IPS-11a (cell line): ENCODE results near the gene PDE4B.
"Not testable (repeated sequence)": the region's sequence is repeated elsewhere in the genome, so short reads cannot be mapped to it uniquely, and the experiment has no call there.

Experiments
- H3K4me3 ChIP-seq: one replicate; pipeline ENCODE4 v1.5.1; 2013; ENCODE audit warnings: low read depth, low read length, control low read depth

The PDE4B gene

GRCh38 chr1:65949230-65949626, 156.5 kb downstream of the PDE4B start:
- H3K4me3 ChIP-seq, result no peak overlapping the region

GRCh38 chr1:65949933-65950332, 157.2 kb downstream of the PDE4B start:
- H3K4me3 ChIP-seq, result no peak overlapping the region

- no peak overlapping the region for H3K4me3 ChIP-seq
Observed at GRCh38 chr1:65952696-65953095, 160.0 kb downstream of the PDE4B start.

GRCh38 chr1:65953170-65953569, 160.5 kb downstream of the PDE4B start:
- no peak overlapping the region for H3K4me3 ChIP-seq

GRCh38 chr1:65955071-65955470, 162.4 kb downstream of the PDE4B start:
- H3K4me3 ChIP-seq, result no peak overlapping the region

- H3K4me3 ChIP-seq, result no peak overlapping the region
Observed at GRCh38 chr1:65955503-65955902, 162.8 kb downstream of the PDE4B start.

GRCh38 chr1:65958561-65959350, 166.1 kb downstream of the PDE4B start:
- no peak overlapping the region for H3K4me3 ChIP-seq

GRCh38 chr1:65959896-65960567, 167.3 kb downstream of the PDE4B start:
- H3K4me3 ChIP-seq, result no peak overlapping the region

GRCh38 chr1:65963156-65963888, 170.6 kb downstream of the PDE4B start:
- H3K4me3 ChIP-seq, result no peak overlapping the region

GRCh38 chr1:65964123-65964522, 171.4 kb downstream of the PDE4B start:
- H3K4me3 ChIP-seq, result no peak overlapping the region

GRCh38 chr1:65965112-65965996, 172.7 kb downstream of the PDE4B start:
- H3K4me3 ChIP-seq, result no peak overlapping the region

GRCh38 chr1:65967492-65967891, 174.8 kb downstream of the PDE4B start:
- not testable (repeated sequence) for H3K4me3 ChIP-seq

GRCh38 chr1:65971547-65971946, 178.9 kb downstream of the PDE4B start:
- H3K4me3 ChIP-seq, result no peak overlapping the region

GRCh38 chr1:65975708-65976107, 183.0 kb downstream of the PDE4B start:
- no peak overlapping the region for H3K4me3 ChIP-seq

- no peak overlapping the region for H3K4me3 ChIP-seq
Observed at GRCh38 chr1:65979136-65980044, 186.7 kb downstream of the PDE4B start.

- no peak overlapping the region for H3K4me3 ChIP-seq
Observed at GRCh38 chr1:65980237-65980636, 187.5 kb downstream of the PDE4B start.

GRCh38 chr1:65983500-65983899, 190.8 kb downstream of the PDE4B start:
- no peak overlapping the region for H3K4me3 ChIP-seq

GRCh38 chr1:65985393-65986066, 192.8 kb downstream of the PDE4B start:
- H3K4me3 ChIP-seq, result no peak overlapping the region

GRCh38 chr1:65986146-65986545, 193.5 kb downstream of the PDE4B start:
- H3K4me3 ChIP-seq, result no peak overlapping the region
